Mucosa of descending colon (tissue), 3 donors: Measurements from ENCODE around the gene OR52E2. TPM values are rescaled to one million over a fixed set of nuclear protein-coding genes. Genes with fewer than 3 reads are reported as not detected.

Source experiments
- ATAC-seq: fragments of 200-7000 bp; cut with Tn5 transposase; one replicate; pipeline ENCODE4 v1.9.1; 2020; ENCODE audit warnings: mild to moderate bottlenecking, moderate library complexity
- DNase-seq, 3 donors: peaks; one replicate each; pipeline ENCODE4 v3.0.0-alpha.2; 2020
- H3K36me3 ChIP-seq: fragments of 200-600 bp; one replicate; pipeline ENCODE4 v1.8.0; 2021; ENCODE audit warnings: low read depth, mild to moderate bottlenecking
- H3K4me1 ChIP-seq: fragments of 200-600 bp; one replicate; pipeline ENCODE4 v1.8.0; 2021; ENCODE audit warnings: low read depth, mild to moderate bottlenecking
- H3K4me3 ChIP-seq: fragments of 200-600 bp; one replicate; pipeline ENCODE4 v1.8.0; 2021; ENCODE audit warnings: mild to moderate bottlenecking
- H3K9me3 ChIP-seq: fragments of 200-600 bp; one replicate; pipeline ENCODE4 v1.8.0; 2021; ENCODE audit warnings: mild to moderate bottlenecking
- intact Hi-C, 2 donors: fragments of 100-400 bp; cut with DNase I in 1 of 2; cut with micrococcal nuclease in 1 of 2; formaldehyde crosslinking; loops; one replicate each; pipeline versions ENCODE4 v1.11.0 to v1.11.1; 2022; cut with DNase I, micrococcal nuclease
- total RNA-seq, 3 donors: library from RNA; stranded (reverse); fragmentation: NEBNext Ultra II Directional in 2 of 3; extraction: Animal tissue kit (Norgen Biotek cat#: 25700) in 2 of 3; gene quantifications; one replicate each; pipeline versions ENCODE4 v1.2.1 to v1.2.4, GENCODE V29; 2021 to 2023
- TF ChIP-seq, protein P1 (sequence below): fragments of 200-600 bp; IDR thresholded peaks from one replicate; pipeline ENCODE4 v1.8.0; 2022; ENCODE audit warnings: antibody characterized with exemption, mild to moderate bottlenecking
- donor health status: DM: no; HTN: no; CAD: no; lungs with moderate emphysema.
- donor health status: DM: no; HTN: no; CAD: no.
- donor health status: DM: no; HTN: yes; CAD: no.

Gene OR52E2
- total RNA-seq, 3 donors from 2014 or later = not detected

GRCh38 chr11:5092821-5093585 is 33.6 kb upstream of the OR52E2 start:
- TF ChIP-seq, protein P1, sequence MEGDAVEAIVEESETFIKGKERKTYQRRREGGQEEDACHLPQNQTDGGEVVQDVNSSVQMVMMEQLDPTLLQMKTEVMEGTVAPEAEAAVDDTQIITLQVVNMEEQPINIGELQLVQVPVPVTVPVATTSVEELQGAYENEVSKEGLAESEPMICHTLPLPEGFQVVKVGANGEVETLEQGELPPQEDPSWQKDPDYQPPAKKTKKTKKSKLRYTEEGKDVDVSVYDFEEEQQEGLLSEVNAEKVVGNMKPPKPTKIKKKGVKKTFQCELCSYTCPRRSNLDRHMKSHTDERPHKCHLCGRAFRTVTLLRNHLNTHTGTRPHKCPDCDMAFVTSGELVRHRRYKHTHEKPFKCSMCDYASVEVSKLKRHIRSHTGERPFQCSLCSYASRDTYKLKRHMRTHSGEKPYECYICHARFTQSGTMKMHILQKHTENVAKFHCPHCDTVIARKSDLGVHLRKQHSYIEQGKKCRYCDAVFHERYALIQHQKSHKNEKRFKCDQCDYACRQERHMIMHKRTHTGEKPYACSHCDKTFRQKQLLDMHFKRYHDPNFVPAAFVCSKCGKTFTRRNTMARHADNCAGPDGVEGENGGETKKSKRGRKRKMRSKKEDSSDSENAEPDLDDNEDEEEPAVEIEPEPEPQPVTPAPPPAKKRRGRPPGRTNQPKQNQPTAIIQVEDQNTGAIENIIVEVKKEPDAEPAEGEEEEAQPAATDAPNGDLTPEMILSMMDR = no peak
- ATAC-seq (no peak), DNase-seq (no peak)
- Histone ChIP-seq H3K4me3 (no peak overlapping the region), H3K4me1 (no peaks in the 10 kb centered on the region), H3K9me3 (no peaks in the 10 kb centered on the region), H3K36me3 (no peaks in the 10 kb centered on the region)
- intact Hi-C loops = no loop called here

DNA sequence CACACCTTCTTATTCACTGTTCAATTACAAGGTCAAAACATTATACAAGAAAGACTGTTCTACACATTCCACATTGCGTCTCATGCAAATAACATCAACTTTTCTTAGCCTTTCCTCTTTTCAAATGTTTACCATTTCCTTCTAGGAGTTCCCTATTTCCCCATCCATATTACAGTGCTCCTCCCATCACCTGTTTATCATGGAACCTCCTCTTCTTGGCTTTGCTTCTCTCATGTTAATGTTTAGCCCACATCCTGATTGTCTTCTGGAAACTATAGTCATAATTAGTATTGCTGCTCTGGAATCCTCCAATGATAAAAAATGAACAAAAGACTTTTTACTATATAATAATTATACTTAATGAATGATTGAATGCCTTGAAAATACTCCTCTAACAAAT is 31.2 kb upstream of the OR52E2 start:
- TF ChIP-seq, protein P1 = no peak
- no peak overlapping the region for H3K4me3 ChIP-seq
- no peaks in the 10 kb centered on the region for H3K9me3 ChIP-seq
- intact Hi-C loops = no loop called here
- peak in 1 of 3 donors; percentile 13 for DNase-seq
- no peaks in the 10 kb centered on the region for H3K4me1 ChIP-seq
- peak; percentile 62 for ATAC-seq
- no peaks in the 10 kb centered on the region for H3K36me3 ChIP-seq

DNA sequence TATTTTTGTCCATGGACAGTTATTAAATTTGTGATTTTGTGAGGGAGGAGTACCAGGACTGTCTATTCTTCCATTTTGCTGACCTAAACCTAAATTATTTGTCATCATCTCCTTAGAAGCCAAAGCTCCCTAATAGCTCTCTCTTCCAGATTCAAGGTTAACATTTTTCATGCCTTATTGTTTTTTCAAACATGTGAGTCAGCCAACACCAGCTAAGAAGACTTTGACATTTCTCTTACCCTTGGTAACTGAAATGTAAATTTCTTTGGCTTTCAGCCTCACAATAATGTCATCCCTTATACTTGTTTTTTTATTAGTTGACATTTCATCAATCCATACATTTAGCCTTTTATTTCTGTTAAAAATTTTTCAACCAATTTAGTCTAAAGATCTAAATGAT is 29.1 kb upstream of the OR52E2 start:
- no peak overlapping the region for H3K4me3 ChIP-seq
- ATAC-seq = no peak

GRCh38 chr11:5083602-5084001 is 24.2 kb upstream of the OR52E2 start:
- H3K4me1 ChIP-seq = no peaks in the 10 kb centered on the region
- no peaks in the 10 kb centered on the region for H3K36me3 ChIP-seq
- TF ChIP-seq, protein P1 = no peak
- no peak overlapping the region for H3K4me3 ChIP-seq
- intact Hi-C loops = no loop called here
- ATAC-seq (no peak), DNase-seq (no peak)
- H3K9me3 ChIP-seq = no peaks in the 10 kb centered on the region

More for the DNA sequence above, 29.1 kb upstream of the OR52E2 start:
- intact Hi-C loops = no loop called here
- TF ChIP-seq, protein P1 = no peak
- DNase-seq = no peak
- Histone ChIP-seq H3K4me1 (no peaks in the 10 kb centered on the region), H3K9me3 (no peaks in the 10 kb centered on the region), H3K36me3 (no peaks in the 10 kb centered on the region)

DNA sequence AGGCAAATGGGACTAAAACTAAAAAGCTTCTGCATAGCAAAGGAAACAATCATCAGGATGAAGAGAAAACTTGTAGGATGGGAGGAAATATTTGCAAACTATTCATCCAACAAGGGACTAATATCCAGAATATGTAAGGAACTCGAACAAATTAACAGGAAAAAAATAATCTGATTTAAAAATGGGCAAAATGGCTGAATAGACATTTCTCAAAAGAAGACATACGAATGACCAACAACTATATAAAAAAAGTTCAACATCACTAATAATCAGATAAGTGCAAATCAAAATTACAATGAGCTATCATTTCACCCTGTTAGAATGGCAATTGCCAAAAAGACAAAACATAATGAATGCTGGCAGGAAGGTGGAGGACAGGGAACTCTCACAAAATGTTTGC is 22.0 kb upstream of the OR52E2 start:
- intact Hi-C loops = no loop called here
- no peaks in the 10 kb centered on the region for H3K4me1 ChIP-seq
- ATAC-seq (no peak), DNase-seq (no peak)
- H3K4me3 ChIP-seq = no peak overlapping the region
- TF ChIP-seq, protein P1 = no peak
- no peaks in the 10 kb centered on the region for H3K36me3 ChIP-seq
- H3K9me3 ChIP-seq = no peaks in the 10 kb centered on the region
